Fibroblast of the aortic adventitia (primary cell): Measurements from ENCODE around the gene KDM6A. TPM values are rescaled to one million over a fixed set of nuclear protein-coding genes. Genes with fewer than 3 reads are reported as not detected.
A peak's percentile ranks its signal among the peaks of the same experiment; 100 is the strongest.

Experiments
- DNase-seq: peaks from one replicate; pipeline ENCODE4 v3.0.0-alpha.2; 2010; ENCODE audit warnings: low read depth
- H3K4me3 ChIP-seq: 2 replicates; pipeline ENCODE4 v1.5.1; 2011; ENCODE audit warnings: low read depth, mild to moderate bottlenecking, control low read depth, low read length, moderate library complexity
- CTCF ChIP-seq: IDR thresholded peaks from 2 replicates; pipeline ENCODE4 v1.5.1; 2011; ENCODE audit warnings: mild to moderate bottlenecking, low read length, control low read depth, inconsistent platforms; ENCODE audit not compliant: insufficient read depth
- total RNA-seq: library from RNA; depleted of rRNA; stranded (reverse); fragments of >200 nt; gene quantifications from 2 replicates; pipeline ENCODE4 v1.2.3, GENCODE V29; 2012; ENCODE audit warnings: low replicate concordance

Gene KDM6A
- total RNA-seq, 1 donor = 20.6 TPM

GRCh38 chrX:44875185-44875489 is 2.1 kb downstream of the KDM6A start:
- TF ChIP-seq CTCF = no peak
- peak overlapping the region; percentile 75 for H3K4me3 ChIP-seq
- no peak for DNase-seq

- peak; percentile 28 for DNase-seq
- no peak for TF ChIP-seq CTCF
- peak overlapping the region; percentile 48 for H3K4me3 ChIP-seq
These were observed 3.1 kb downstream of the KDM6A start for GRCh38 chrX:44876086-44876485.

GRCh38 chrX:44876767-44877166 is 3.8 kb downstream of the KDM6A start:
- no peak for TF ChIP-seq CTCF
- DNase-seq = no peak
- no peak overlapping the region for H3K4me3 ChIP-seq

GRCh38 chrX:44878780-44879179 is 5.8 kb downstream of the KDM6A start:
- H3K4me3 ChIP-seq = no peak overlapping the region
- no peak for TF ChIP-seq CTCF
- DNase-seq = no peak

- no peak for DNase-seq
- TF ChIP-seq CTCF = no peak
- H3K4me3 ChIP-seq = no peak overlapping the region
These were observed 8.6 kb downstream of the KDM6A start for GRCh38 chrX:44881549-44881948.

- DNase-seq = no peak
- H3K4me3 ChIP-seq = no peak overlapping the region
- TF ChIP-seq CTCF = no peak
These were observed 9.6 kb downstream of the KDM6A start for GRCh38 chrX:44882635-44883034.

GRCh38 chrX:44884944-44885343 is 12.0 kb downstream of the KDM6A start:
- H3K4me3 ChIP-seq = no peak overlapping the region
- no peak for DNase-seq
- no peak for TF ChIP-seq CTCF
